HG03039 (cell line): ENCODE results near the gene L2HGDH.
A peak's percentile ranks its signal among the peaks of the same experiment; 100 is the strongest.

Experiments used
- ATAC-seq: cut with Tn5 transposase; IDR thresholded peaks from one replicate; pipeline ENCODE4 v1.9.1; 2021; ENCODE audit warnings: mild to moderate bottlenecking, moderate library complexity; ENCODE audit not compliant: unreplicated experiment

L2HGDH gene

DNA sequence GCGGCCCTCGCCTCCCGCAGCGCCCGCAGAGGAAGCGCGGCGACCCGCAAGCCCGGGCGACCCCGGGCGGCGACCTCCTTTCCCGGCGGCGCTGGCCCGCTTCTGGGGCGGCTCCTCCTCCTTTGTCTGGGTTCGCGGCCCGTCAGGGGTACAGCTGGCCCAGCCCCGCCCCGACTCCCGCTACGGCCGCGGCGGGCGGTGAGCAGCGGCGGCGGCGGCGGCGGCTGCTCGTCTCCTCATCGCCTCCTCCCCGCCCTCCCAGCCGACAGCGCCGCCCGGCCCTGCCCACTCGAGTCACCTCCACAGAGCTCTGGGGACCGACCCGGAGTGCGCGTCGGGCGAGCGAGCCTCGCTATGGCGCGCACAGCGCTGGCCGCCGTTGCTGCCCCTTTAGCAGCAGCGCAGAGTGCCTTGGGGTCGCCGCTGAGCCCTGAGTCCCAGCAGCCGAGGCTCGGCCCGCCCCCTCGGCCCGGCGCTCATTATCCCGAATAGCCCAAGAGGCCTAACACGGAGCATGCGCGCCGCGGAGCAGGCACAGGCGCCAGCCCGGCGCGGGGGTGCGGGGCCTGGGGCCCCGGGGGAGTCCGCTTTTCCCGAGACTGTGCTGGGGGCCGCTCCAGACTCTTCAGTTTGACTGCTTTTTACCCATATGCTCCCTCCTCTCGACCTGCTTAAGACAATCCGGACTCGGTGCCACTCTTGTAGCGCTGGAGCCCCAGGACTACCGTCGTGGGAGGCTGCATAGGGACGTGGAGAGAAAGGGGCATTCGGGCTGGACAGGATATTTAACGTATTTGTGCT, 80.4 kb downstream of the L2HGDH start, which contains the start of gene SOS2:
Gene SOS2, minus strand, starts transcription at position 104 of the 801 bp plus-strand sequence. CDS start 295 bp downstream, outside the sequence.
- ATAC-seq = peak; percentile 80

GRCh38 chr14:50230701-50231474, 81.1 kb downstream of the L2HGDH start:
- peak; percentile 32 for ATAC-seq

DNA sequence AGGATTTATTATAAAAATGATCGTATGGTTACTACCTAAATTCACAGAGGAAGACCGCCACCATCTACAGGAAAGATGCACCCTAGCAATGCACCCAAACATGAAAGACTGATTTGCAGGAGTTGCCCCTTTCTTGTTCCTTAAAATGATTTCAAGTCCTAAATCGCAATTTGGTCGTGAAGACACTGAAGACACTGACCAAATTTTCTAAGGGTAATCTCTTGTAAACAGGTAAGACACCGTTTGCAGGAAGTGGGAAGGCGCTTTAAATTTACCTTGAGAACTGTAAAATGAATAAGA, 81.7 kb downstream of the L2HGDH start:
- ATAC-seq = no peak

- ATAC-seq = no peak
Observed at GRCh38 chr14:50229681-50230080, 82.3 kb downstream of the L2HGDH start.

DNA sequence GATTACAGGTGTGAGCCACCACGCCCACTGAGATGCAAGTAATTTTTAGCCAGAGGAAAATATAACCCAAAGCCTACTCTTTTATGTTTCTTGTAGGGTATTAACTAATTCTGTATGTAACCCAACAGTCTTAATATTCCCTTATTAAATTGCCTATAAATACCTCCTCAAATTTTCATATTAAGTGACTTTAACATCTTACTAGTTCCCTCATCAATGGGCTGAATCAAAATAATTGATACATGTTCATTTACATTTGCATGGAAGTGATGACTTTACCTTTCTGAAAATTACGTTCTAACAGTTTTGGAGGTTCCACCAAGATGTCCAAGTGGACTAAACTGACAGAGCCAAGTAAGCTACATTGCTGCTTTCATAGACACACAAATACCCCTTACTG, 83.7 kb downstream of the L2HGDH start:
- no peak for ATAC-seq

- no peak for ATAC-seq
Observed at GRCh38 chr14:50225974-50226297, 86.1 kb downstream of the L2HGDH start.

DNA sequence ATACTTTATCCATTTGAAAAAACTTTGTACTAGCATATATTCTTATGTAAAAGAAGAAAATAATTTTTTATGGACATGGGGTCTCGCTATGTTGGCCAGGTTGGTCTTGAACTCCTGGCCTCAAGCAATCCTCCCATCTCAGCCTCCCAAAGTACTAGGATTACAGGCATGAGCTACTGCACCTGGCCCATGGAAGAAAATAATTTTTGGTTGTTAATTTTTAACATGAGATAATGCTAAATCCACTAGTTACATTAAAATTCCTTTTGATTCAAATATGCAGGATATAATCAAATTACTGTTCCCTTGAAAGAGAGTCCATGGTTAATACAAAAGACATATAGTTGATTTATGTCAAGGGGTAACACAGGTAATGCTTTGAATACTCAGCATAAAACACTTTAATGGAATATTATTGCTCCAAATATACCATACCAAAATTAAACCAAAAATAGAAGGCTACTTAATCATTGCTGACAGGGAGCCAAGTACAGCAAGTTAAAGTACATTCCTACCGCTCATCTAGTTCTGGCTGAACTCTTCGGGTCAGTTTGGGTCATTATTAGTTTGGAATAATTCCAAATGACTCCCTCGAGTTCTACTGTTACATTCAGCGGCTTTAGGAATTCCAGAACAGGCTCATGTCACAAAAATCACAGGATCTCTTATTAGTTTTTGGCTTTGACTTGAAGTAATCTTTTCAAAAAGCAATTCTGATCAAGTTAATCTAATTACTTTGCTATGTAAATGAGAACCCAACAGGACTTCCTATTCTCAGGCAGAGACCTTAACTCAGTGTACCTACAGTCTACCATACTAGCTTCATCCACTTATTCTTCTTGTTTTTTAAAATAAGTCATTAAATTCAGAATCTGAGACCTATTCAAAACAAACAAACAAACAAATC, 86.7 kb downstream of the L2HGDH start:
- ATAC-seq = no peak

- no peak for ATAC-seq
Observed at GRCh38 chr14:50222055-50222613, 89.9 kb downstream of the L2HGDH start.

- ATAC-seq = no peak
Observed at GRCh38 chr14:50218501-50218900, 93.5 kb downstream of the L2HGDH start.

DNA sequence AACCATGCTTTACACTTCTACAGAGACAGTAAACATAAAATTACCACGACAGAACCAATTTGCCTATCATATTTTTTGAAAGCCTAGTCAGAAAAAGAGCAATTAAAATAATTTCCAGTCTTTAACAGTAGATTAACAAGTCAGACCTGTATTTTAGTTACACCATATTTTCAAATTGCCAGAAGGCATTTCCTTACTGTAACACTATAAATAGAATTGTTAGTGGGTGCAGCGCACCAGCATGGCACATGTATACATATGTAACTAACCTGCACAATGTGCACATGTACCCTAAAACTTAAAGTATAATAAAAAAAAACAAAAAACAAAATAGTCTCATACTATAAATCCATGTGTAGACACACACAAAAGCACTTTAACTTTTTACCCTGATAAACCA, 96.6 kb downstream of the L2HGDH start:
- ATAC-seq = no peak

- ATAC-seq = no peak
Observed at GRCh38 chr14:50213795-50214194, 98.2 kb downstream of the L2HGDH start.

DNA sequence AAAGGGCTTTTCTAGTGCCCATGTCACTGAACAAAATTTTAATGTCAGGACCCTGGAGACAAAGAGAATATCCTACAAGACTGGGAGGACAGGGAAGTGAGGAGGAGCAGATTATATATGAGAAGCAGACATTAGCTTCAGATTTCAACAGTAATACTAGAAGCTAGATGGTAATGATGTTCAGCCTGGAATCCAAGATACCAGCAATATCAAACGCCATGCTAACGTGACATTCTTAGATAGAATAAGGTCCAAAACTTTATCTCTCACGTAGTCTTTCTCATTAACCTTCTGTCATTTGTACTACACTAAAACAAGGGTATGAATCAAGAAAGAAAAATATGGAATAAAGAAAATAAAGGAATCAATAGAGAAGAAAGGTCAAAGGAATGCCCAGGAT, 99.3 kb downstream of the L2HGDH start:
- ATAC-seq = no peak

GRCh38 chr14:50210074-50210473, 102.0 kb downstream of the L2HGDH start:
- no peak for ATAC-seq

GRCh38 chr14:50198499-50198898, 113.5 kb downstream of the L2HGDH start:
- no peak for ATAC-seq

DNA sequence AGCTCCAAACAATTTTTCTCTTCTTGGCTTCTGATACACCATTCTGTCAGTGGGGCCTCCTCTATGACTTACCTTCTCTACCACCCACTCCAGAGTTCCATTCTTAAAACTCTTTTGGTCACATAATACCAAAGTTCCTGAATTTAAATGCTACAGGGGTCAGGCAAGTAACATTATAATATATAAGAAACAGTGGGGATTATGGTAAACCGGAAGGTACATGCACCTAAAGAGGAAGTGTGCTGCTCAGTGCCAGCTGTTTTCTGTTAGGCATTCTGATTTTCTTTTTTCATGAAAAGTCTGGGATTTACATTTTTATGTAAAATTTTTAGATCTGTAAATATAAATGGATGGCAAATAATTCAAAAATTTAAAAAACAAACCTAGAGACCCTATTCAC, 120.5 kb downstream of the L2HGDH start:
- no peak for ATAC-seq
